ENCODE results near the gene PIK3R6.

DNA sequence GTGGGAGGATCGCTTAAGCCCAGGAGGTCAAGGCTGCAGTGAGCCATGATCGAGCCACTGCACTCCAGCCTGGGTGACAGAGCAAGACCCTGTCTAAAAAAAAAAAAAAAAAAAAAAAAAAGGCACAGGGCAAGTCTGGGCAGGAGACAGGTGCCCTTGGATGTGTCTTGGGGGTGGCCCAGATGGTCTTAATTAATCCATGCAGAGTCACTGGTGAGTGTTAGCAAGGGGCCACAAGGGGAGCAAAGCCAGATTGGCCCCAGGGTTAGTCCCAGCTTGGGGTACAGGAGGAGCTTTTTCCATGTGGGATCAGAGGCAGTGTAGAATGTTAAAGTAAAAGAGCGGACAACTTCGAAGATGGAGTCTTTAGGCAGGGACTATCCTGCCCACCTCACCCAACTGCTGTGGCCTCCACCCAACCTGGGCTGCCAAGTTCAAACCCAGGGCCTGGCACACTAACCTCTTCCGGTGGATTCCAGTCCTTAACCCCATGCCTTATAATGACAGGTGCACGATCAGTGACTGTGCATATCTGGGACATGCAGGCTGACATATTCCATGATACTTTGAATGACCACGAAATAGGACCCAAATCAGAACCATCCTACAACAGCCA is 36.1 kb downstream of the PIK3R6 start:
- TF ChIP-seq, protein P1, sequence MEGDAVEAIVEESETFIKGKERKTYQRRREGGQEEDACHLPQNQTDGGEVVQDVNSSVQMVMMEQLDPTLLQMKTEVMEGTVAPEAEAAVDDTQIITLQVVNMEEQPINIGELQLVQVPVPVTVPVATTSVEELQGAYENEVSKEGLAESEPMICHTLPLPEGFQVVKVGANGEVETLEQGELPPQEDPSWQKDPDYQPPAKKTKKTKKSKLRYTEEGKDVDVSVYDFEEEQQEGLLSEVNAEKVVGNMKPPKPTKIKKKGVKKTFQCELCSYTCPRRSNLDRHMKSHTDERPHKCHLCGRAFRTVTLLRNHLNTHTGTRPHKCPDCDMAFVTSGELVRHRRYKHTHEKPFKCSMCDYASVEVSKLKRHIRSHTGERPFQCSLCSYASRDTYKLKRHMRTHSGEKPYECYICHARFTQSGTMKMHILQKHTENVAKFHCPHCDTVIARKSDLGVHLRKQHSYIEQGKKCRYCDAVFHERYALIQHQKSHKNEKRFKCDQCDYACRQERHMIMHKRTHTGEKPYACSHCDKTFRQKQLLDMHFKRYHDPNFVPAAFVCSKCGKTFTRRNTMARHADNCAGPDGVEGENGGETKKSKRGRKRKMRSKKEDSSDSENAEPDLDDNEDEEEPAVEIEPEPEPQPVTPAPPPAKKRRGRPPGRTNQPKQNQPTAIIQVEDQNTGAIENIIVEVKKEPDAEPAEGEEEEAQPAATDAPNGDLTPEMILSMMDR (IDR thresholded peaks at IDR 0.05; ENCODE audit: low read depth, low read length): no peak
- TF ChIP-seq POLR2A (IDR thresholded peaks at IDR 0.05; ENCODE audit: extremely low read depth, insufficient read length): no peak

Measured in NB4 (cell line).